GM18498 (cell line): ENCODE results near the gene CTTNBP2.

Experiments
- ATAC-seq: cut with Tn5 transposase; IDR thresholded peaks from one replicate; pipeline ENCODE4 v1.9.1; 2021; ENCODE audit warnings: mild to moderate bottlenecking, moderate library complexity; ENCODE audit not compliant: unreplicated experiment

CTTNBP2 gene

DNA sequence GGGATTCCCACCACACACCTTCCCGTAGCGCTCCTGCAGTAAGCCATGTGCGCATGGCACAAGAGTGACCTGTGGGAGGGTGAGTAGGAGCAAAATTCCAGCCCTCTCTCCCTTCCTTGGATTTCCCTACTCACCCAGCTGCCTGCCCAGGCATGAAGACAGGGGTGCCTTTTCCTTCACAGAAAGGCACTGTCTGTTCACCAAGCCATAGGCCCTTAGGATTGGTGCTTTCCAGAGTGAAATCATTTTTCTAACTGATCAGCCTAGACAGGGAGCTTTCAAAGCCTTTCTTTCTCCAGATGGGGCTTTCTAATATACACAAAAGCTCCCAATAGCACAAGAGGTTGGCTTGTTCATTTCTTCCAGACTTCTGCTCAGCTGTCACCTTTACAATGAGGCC lies 79.7 kb downstream of the CTTNBP2 start:
- ATAC-seq, result no peak

GRCh38 chr7:117791877-117792780 lies 81.1 kb downstream of the CTTNBP2 start:
- peak; percentile 84 for ATAC-seq

DNA sequence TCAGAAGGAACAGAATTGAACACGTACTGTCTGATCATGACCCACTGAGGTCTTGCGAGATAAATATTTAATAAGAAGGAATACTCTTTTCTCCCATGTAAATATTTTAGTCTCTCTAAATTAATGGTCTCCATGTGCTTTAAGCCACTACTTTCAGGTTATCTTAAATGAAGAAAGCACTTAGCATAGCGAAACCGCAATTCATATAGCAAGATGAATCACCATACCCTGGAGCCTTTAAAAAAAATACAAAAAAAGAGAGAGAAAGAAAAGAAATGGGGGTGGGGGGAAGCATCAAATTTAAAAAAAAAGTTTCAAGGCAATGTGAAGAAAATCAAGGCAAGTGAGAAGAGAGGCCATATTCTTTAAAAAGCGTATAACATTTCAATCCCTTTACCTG lies 82.5 kb downstream of the CTTNBP2 start:
- ATAC-seq, result no peak

DNA sequence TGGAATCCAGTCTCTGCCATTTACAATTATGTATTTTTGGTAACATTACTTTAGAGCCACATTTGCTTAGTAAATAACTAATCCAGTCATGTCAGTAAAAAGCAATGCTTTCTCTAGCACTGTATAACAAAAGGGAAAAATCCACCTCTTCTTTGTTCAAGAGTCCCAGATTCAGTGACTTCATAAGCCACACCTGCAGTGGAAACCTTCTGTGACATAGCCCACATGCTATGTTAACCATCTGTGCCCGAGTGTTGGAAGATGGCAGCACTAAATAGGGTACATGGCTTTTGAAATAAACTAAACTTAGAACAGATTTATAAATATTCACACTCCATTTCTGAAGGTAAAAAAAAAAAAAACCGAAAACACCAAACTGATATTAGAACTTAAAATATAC lies 83.0 kb downstream of the CTTNBP2 start:
- ATAC-seq, result no peak

DNA sequence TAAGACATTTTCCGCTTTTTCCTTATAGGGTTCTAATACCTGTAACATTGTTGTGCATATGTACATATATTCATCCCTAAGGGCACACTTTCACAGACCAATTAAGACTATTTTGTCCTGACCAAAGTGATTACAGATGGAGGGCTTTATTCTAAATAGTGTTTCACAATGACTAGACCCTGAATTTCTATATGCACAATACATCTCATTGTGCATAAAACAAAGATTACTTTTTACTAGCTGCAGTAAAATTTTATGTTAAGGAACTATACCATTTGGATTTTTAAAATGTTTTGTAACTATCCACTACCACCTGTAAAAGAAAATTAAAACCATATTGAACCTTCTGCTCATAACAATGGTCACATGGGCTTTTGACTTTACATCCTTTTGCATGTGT lies 87.8 kb downstream of the CTTNBP2 start:
- no peak for ATAC-seq

GRCh38 chr7:117784315-117784714 lies 88.9 kb downstream of the CTTNBP2 start:
- no peak for ATAC-seq

DNA sequence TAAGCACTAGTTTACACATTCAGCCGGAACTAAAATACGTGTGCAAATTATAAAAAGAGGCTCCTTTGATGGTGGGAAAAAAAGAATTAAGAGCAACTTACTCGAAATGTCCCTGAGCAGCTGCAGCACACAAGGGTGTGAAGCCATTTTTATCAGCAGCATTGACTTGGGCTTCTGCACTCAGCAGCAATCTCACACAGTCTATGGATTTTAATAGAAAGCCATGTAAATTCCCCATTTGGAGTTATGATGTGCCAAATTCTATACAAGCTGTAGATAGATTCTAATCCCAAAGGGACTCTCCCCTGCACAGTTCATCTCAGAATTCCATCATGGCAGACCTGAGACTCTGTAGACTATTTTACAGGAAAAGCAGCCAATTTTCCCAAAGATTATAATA lies 90.5 kb downstream of the CTTNBP2 start:
- no peak for ATAC-seq

- ATAC-seq, result no peak
Observed at GRCh38 chr7:117781707-117782106, 91.5 kb downstream of the CTTNBP2 start.

DNA sequence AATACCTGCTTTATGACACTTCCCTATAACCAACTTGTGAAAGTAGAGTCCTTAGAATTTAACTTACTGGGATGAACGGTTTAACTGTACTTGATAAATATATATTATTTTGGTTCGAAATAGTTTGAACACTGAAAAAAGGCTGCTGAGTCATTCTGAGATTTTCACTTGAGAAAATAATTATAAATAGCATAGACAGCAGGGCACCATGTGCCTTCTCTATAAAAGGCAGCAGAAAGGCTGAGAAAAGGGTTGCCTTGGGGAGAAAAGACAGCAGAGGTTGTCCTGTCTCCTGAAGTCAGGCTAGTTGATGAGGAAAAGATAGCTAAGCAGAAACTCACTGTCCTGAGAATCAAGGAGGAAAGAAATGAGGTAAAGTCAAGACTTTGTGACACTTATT lies 92.4 kb downstream of the CTTNBP2 start:
- ATAC-seq, result peak; percentile 88

- ATAC-seq, result no peak
Observed at GRCh38 chr7:117777335-117778142, 95.7 kb downstream of the CTTNBP2 start.

DNA sequence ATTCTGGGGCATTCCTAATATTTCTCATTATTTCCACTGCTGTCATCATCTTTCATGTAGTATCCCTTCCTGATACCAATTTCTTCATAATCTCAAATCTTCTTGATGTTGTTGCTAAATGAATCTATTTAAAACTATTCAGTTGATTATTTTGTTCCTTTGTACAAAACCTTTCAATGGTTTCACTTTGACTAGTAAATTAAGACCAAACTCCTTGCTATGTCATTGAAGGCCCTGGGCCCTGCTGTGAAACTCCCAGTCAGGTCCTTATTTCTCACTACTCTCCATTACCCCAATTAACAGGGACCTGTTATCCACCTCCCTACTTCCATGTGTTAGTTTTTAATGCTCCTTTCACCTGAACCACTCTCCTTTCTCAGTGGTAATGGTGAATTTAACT lies 97.0 kb downstream of the CTTNBP2 start:
- ATAC-seq, result no peak

DNA sequence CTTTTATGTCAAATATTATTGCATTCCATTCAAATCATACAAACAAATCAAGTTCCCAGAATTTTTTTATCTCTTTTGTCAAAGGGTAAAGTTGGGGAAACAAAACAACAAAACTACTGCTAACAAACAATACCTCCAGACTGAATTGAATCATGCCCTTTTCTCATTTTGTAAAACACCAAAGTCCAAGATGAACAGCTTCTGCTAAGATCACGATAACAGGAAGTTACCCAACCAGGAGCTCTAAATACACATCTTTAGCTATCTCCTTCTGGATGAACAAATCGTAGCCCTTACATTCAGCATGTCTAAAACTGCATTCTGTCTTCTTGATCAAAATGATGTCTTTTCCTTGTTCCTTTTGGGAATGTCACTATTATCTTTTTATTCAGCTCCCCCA lies 97.4 kb downstream of the CTTNBP2 start:
- no peak for ATAC-seq

- no peak for ATAC-seq
Observed at GRCh38 chr7:117774943-117775342, 98.3 kb downstream of the CTTNBP2 start.

DNA sequence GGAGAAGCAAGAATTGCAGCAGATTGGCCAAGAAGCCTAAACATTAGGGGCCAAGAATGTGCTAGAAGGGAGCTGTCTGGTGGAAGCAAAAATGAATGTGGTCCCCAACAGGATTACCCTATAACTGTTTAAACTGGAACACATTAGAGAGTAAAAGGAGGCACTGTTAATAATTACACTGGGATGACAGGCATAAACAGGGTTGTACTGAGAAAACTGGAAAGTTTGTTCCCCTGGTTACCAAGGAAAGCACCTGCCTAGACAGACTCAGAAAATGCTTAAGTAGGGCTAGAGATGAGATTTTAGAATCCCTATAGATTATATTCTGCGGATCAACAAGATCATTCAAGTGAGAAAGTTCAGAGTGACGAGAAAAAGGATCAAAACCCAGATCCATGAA lies 100.8 kb downstream of the CTTNBP2 start:
- no peak for ATAC-seq

GRCh38 chr7:117771756-117772155 lies 101.5 kb downstream of the CTTNBP2 start:
- ATAC-seq, result no peak

DNA sequence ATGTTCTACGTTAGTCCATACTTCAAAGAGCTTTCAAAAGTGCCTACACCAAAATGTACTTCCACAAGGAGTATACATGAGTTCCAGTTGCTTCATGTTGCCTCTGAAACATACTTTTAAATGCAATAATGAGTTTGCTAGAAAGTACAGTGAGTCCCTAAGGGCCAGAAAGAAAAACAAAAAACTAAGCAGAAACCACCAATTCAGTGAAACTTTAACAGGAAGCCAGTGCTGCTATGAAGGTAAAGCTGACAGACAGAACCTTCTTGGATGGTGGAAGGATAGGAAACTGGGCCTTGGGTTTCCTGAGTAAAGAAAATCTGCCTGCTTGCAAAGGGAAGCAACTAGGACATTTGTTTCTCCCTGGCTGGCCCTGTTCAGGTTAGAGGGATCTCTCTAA lies 104.2 kb downstream of the CTTNBP2 start:
- ATAC-seq, result peak; percentile 44

GRCh38 chr7:117767951-117768350 lies 105.3 kb downstream of the CTTNBP2 start:
- ATAC-seq, result no peak

- no peak for ATAC-seq
Observed at GRCh38 chr7:117766913-117767312, 106.3 kb downstream of the CTTNBP2 start.

- no peak for ATAC-seq
Observed at GRCh38 chr7:117764031-117764430, 109.2 kb downstream of the CTTNBP2 start.

GRCh38 chr7:117762055-117762454 lies 111.2 kb downstream of the CTTNBP2 start:
- ATAC-seq, result no peak

DNA sequence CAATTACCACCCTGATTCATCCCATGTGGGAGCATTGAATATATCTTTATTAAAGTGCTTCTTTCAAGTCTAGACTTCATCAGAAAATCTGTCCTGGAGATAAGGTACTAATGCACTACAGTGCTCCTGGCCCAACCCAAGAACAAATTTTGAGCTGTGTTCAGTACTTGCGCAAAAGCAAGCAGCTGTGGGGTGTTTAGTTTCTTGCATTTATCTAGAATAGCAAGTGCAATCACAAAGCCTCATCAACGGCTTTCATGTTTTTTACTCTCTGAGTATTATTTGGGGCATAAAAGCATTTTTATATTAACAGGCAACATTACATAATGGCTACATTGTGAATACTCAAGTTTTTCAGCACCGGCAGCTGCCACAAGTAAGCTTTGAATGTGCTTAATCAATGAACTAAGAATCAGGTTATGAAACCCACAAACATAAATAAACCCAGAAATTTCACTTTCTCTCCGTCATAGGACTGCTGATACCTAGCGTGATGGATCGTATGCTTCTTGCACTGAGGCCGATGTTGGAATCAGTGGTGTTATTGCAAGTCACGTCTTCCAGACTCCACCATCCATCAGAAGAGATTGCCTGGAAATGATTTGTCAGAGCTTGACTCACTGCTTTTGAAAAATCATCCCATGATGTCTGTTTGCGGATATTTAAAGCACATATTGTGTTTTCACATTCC lies 113.1 kb downstream of the CTTNBP2 start:
- ATAC-seq, result no peak
